HG02588 (cell line): ENCODE data around the gene NUTF2.

Source experiments
- ATAC-seq: cut with Tn5 transposase; IDR thresholded peaks from one replicate; pipeline ENCODE4 v1.9.1; 2021; ENCODE audit warnings: mild to moderate bottlenecking, moderate library complexity; ENCODE audit not compliant: unreplicated experiment

The NUTF2 gene

DNA sequence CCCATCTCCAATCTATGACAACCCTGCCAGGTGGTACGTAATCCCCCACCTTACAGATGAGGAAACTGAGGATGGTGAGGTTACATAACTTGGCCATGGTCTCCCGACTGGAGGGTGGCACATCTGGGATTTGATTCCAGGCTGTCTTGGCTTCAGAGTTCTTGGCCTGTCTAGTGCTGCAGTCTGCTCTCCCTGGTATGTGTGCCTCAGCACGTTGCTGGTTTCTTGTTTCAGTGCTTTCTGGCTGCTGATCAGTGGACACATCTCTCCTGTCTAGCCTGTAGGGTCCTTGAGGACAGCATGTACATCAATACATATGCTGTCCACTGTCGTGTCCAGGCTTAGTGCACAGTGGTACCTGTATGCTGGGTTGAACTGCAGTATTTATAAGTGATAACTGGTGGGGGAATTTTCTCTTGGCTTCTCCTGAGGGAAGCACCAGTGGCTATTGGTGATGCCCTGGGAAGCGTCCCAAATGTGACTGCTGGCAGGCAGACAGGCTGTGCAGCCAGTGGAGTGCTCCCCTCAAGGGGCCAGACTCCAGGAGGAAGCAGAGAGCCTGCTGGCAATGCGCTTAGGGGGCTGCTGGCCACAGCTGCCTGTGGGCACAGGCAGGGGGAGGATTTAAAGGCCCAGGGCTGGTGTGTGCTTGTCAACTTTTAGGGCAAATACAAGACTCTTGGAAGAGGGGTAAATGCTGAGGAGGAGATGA is 70.6 kb downstream of the NUTF2 start:
- no peak for ATAC-seq

DNA sequence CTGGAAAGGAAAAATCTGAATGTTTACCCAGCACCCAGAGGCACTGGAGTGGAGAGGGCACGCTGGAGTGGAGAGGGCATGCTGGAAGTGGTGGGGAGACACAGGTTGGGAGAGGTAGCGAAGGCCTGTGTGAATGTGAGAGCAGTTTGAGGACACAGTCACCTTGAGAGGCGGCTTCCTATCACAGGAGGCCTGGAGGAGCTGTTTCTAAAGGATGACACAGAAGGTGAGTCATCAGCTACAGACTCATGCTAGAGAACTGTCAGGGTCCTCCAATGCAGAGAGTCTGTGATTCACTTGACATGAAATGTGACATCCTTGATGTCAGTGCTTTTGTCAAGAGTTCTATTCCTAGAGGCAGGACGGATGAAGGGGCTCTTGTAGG is 71.1 kb downstream of the NUTF2 start:
- no peak for ATAC-seq

DNA sequence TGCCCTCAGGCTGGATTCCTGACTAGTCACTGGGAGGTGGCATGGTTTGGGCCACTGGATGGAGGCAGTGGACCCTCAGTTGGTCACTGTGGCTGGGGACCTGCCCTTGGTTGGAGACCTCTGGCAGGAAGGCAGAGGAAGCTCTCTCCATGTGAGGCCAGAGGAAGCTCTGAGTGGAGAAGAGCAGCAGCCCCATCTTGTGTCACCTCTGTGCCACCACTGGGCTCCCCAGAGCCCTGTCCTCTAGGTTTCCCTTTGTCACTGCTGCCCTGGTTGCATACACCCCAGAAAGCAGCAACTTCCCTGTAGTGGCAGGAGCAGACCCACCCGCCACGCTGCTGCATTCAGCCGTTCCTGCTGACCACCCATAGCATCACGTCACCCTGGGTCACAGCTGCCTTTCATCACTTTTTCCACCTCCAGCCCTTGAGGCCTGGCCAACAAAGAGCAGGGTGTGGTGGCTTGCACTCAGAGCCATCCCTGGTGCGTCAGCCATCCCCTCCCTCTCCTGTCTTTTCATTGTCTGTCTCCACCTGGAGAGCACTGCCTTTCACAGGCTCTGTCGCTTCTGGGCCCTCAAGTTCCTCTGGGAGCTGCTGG is 73.0 kb downstream of the NUTF2 start:
- no peak for ATAC-seq
